IMR-90 (cell line): ENCODE measurements around the gene RLF. TPM values are rescaled to one million over a fixed set of nuclear protein-coding genes. Genes with fewer than 3 reads are reported as not detected.

ENCODE experiments used
- ATAC-seq: fragments of 200-7000 bp; cut with Tn5 transposase; 2 replicates; pipeline ENCODE4 v1.9.1; 2020; ENCODE audit warnings: low read depth, mild to moderate bottlenecking, moderate library complexity
- BruUV-seq: library from RNA; stranded (reverse); fragments of 400-500 nt; replicated peaks from 2 replicates; lab custom pipeline; 2021; lab: Mats Ljungman, UMichigan
- CTCF ChIA-PET: fragments of 300-600 bp; formaldehyde crosslinking; extraction: SDS; loops from one replicate; lab custom pipeline; 2021; ENCODE audit warnings: antibody characterized with exemption; lab: Yijun Ruan, JAX
- POLR2A ChIA-PET: fragments of 300-600 bp; sonication (Branson Sonifier 250); formaldehyde crosslinking; loops from one replicate; lab custom pipeline; 2022; ENCODE audit warnings: antibody characterized with exemption; ENCODE audit not compliant: unreplicated experiment; lab: Charles Lee
- DNase-seq: peaks from one replicate; pipeline ENCODE4 v3.0.0; 2013
- H2AFZ ChIP-seq: replicated peaks from 2 replicates; pipeline ENCODE3; 2013; ENCODE audit warnings: low read length, mild to moderate bottlenecking; ENCODE audit not compliant: poor library complexity
- H2AK5ac ChIP-seq: 2 replicates; pipeline ENCODE4 v1.6.1; 2013; ENCODE audit warnings: low read depth, low read length, inconsistent platforms
- H2AK9ac ChIP-seq: replicated peaks from 2 replicates; pipeline ENCODE3; 2013; ENCODE audit warnings: mild to moderate bottlenecking, low read depth, low read length, moderate library complexity; ENCODE audit not compliant: poor library complexity
- H2BK120ac ChIP-seq: 2 replicates; pipeline ENCODE4 v1.6.1; 2013; ENCODE audit warnings: low read depth, low read length, inconsistent platforms
- H2BK15ac ChIP-seq: 3 replicates; pipeline ENCODE4 v1.6.1; 2013; ENCODE audit warnings: low read depth, low read length, inconsistent platforms
- H2BK20ac ChIP-seq: 2 replicates; pipeline ENCODE4 v1.6.1; 2013; ENCODE audit warnings: low read depth, mild to moderate bottlenecking, inconsistent platforms, low read length, moderate library complexity
- H2BK5ac ChIP-seq: 2 replicates; pipeline ENCODE4 v1.6.1; 2013; ENCODE audit warnings: mild to moderate bottlenecking, low read depth, low read length, inconsistent platforms; ENCODE audit not compliant: poor library complexity, severe bottlenecking
- H3K14ac ChIP-seq: replicated peaks from 2 replicates; pipeline ENCODE4 v1.6.1; 2013; ENCODE audit warnings: low read depth, low read length, inconsistent platforms
- H3K18ac ChIP-seq: 2 replicates; pipeline ENCODE4 v1.6.1; 2013; ENCODE audit warnings: low read depth, low read length, control low read depth
- H3K23ac ChIP-seq: 2 replicates; pipeline ENCODE4 v1.6.1; 2013; ENCODE audit warnings: low read depth, low read length, inconsistent platforms
- H3K27ac ChIP-seq: 2 replicates; pipeline ENCODE4 v1.5.1; 2013; ENCODE audit warnings: mild to moderate bottlenecking, control low read depth, low read length; ENCODE audit not compliant: insufficient read depth
- H3K27me3 ChIP-seq: 2 replicates; pipeline ENCODE4 v1.6.1; 2013; ENCODE audit warnings: low read length; ENCODE audit not compliant: control insufficient read depth, insufficient read depth
- H3K36me3 ChIP-seq: 2 replicates; pipeline ENCODE4 v1.6.1; 2013; ENCODE audit warnings: low read length, mixed read lengths; ENCODE audit not compliant: control insufficient read depth, insufficient read depth
- H3K4ac ChIP-seq: 2 replicates; pipeline ENCODE4 v1.6.1; 2013; ENCODE audit warnings: low read depth, low read length, inconsistent platforms
- H3K4me1 ChIP-seq: 2 replicates; pipeline ENCODE4 v1.6.1; 2013; ENCODE audit warnings: low read length, mixed read lengths; ENCODE audit not compliant: control insufficient read depth, insufficient read depth
- H3K4me2 ChIP-seq: 2 replicates; pipeline ENCODE4 v1.6.1; 2013; ENCODE audit warnings: low read depth, mild to moderate bottlenecking, control low read depth, low read length, moderate library complexity
- H3K4me3 ChIP-seq: 2 replicates; pipeline ENCODE4 v1.5.1; 2013; ENCODE audit warnings: low read depth, mild to moderate bottlenecking, control low read depth, low read length, moderate library complexity; ENCODE audit not compliant: insufficient read depth
- H3K56ac ChIP-seq: 2 replicates; pipeline ENCODE4 v1.6.1; 2013; ENCODE audit warnings: low read length, inconsistent platforms; ENCODE audit not compliant: insufficient read depth; ENCODE audit errors: extremely low read depth
- H3K79me1 ChIP-seq, 2 experiments: 2 replicates each; pipeline ENCODE4 v1.6.1; 2013; ENCODE audit warnings: low read length in 2 of 2, inconsistent platforms in 1 of 2, low read depth in 1 of 2
- H3K9ac ChIP-seq: 2 replicates; pipeline ENCODE4 v1.6.1; 2013; ENCODE audit warnings: low read depth, low read length, control low read depth
- H3K9me1 ChIP-seq: 2 replicates; pipeline ENCODE4 v1.6.1; 2013; ENCODE audit warnings: low read length, inconsistent platforms; ENCODE audit not compliant: insufficient read depth
- H3K9me3 ChIP-seq: 2 replicates; pipeline ENCODE4 v1.6.1; 2013; ENCODE audit warnings: low read length; ENCODE audit not compliant: control insufficient read depth, insufficient read depth
- H4K20me1 ChIP-seq: 2 replicates; pipeline ENCODE4 v1.6.1; 2013; ENCODE audit warnings: low read length, inconsistent platforms; ENCODE audit not compliant: insufficient read depth
- H4K5ac ChIP-seq: 2 replicates; pipeline ENCODE4 v1.6.1; 2013; ENCODE audit warnings: mild to moderate bottlenecking, low read depth, low read length, control low read depth
- H4K8ac ChIP-seq, 2 experiments: 2 replicates each; pipeline ENCODE4 v1.6.1; 2013; ENCODE audit warnings: low read depth in 2 of 2, low read length in 2 of 2, control low read depth in 1 of 2, inconsistent platforms in 1 of 2
- H4K91ac ChIP-seq: 2 replicates; pipeline ENCODE4 v1.6.1; 2013; ENCODE audit warnings: low read depth, low read length, inconsistent platforms; ENCODE audit not compliant: insufficient read depth
- BHLHE40 ChIP-seq: fragments of 150-350 bp; IDR thresholded peaks from 2 replicates; pipeline ENCODE4 v1.6.1; 2016; ENCODE audit warnings: mild to moderate bottlenecking, low read depth, low read length
- CEBPB ChIP-seq: IDR thresholded peaks from 2 replicates; pipeline ENCODE4 v1.6.1; 2012; ENCODE audit warnings: low read depth, low read length, improper control_type of control experiment
- CHD1 ChIP-seq: IDR thresholded peaks from 2 replicates; pipeline ENCODE4 v1.6.1; 2012; ENCODE audit warnings: low read depth, low read length, improper control_type of control experiment
- CTCF ChIP-seq: conservative IDR thresholded peaks from 2 replicates; pipeline ENCODE4 v1.5.1; 2012; ENCODE audit warnings: mild to moderate bottlenecking, low read depth, low read length, improper control_type of control experiment
- ELK1 ChIP-seq: fragments of 150-350 bp; IDR thresholded peaks from 2 replicates; pipeline ENCODE4 v1.6.1; 2016; ENCODE audit warnings: low read depth, mild to moderate bottlenecking, low read length, moderate library complexity, borderline replicate concordance
- FOS ChIP-seq: fragments of 150-350 bp; IDR thresholded peaks from 2 replicates; pipeline ENCODE4 v1.6.1; 2016; ENCODE audit warnings: low read depth, low read length
- MAFK ChIP-seq: IDR thresholded peaks from 2 replicates; pipeline ENCODE4 v1.6.1; 2012; ENCODE audit warnings: low read depth, low read length, improper control_type of control experiment
- MAZ ChIP-seq: IDR thresholded peaks from 2 replicates; pipeline ENCODE4 v1.6.1; 2012; ENCODE audit warnings: low read depth, mild to moderate bottlenecking, low read length, improper control_type of control experiment, moderate library complexity, borderline replicate concordance
- MXI1 ChIP-seq: IDR thresholded peaks from 2 replicates; pipeline ENCODE4 v1.6.1; 2012; ENCODE audit warnings: low read depth, mild to moderate bottlenecking, low read length, moderate library complexity, borderline replicate concordance
- NFE2L2 ChIP-seq: fragments of 150-350 bp; IDR thresholded peaks from 2 replicates; pipeline ENCODE4 v1.6.1; 2016; ENCODE audit warnings: low read depth, mild to moderate bottlenecking, low read length
- POLR2A ChIP-seq: IDR thresholded peaks from 2 replicates; pipeline ENCODE4 v1.6.1; 2012; ENCODE audit warnings: mild to moderate bottlenecking, low read depth, low read length
- RAD21 ChIP-seq: IDR thresholded peaks from 2 replicates; pipeline ENCODE4 v1.6.1; 2012; ENCODE audit warnings: low read length, improper control_type of control experiment
- RCOR1 ChIP-seq: IDR thresholded peaks from 2 replicates; pipeline ENCODE4 v1.6.1; 2012; ENCODE audit warnings: mild to moderate bottlenecking, low read length, improper control_type of control experiment; ENCODE audit not compliant: insufficient replicate concordance
- RFX5 ChIP-seq: IDR thresholded peaks from 2 replicates; pipeline ENCODE4 v1.8.0; 2012; ENCODE audit warnings: low read depth, mild to moderate bottlenecking, low read length, moderate library complexity
- USF2 ChIP-seq: fragments of 150-350 bp; IDR thresholded peaks from 2 replicates; pipeline ENCODE4 v1.6.1; 2017; ENCODE audit warnings: mild to moderate bottlenecking, antibody characterized with exemption, low read length, low read depth
- WGBS, 2 experiments: methylation state at CpG; one replicate each; pipeline versions ENCODE4 v1.1.5 to v1.1.7; 2013; ENCODE audit warnings: missing lambda C conversion rate in 2 of 2; ENCODE audit not compliant: insufficient read length in 1 of 2; ENCODE audit errors: extremely low coverage in 2 of 2; 5-methylcytosine and 5-hydroxymethylcytosine counted together
- dilution Hi-C: fragments of 300-500 bp; cut with HindIII; formaldehyde crosslinking; loops from one replicate; pipeline ENCODE4 v1.14.3; 2018; ENCODE audit warnings: low sequenced_read_pairs; ENCODE audit not compliant: unreplicated experiment
- in situ Hi-C: fragments of 300-500 bp; cut with MboI; formaldehyde crosslinking; loops from 3 replicates; pipeline ENCODE4 v1.14.3; 2019; ENCODE audit warnings: low sequenced_read_pairs, inconsistent platforms, mixed read lengths
- intact Hi-C: fragments of 100-400 bp; cut with micrococcal nuclease; formaldehyde crosslinking; loops from 2 replicates; pipeline ENCODE4 v1.10.0; 2022
- polyA plus RNA-seq, 3 experiments: library from polyadenylated mRNA; depleted of rRNA; stranded (reverse); fragments of >200 nt; gene quantifications; 2 replicates each; pipeline ENCODE4 v1.2.3, GENCODE V29; 2012; ENCODE audit warnings: low replicate concordance in 1 of 3
- total RNA-seq: library from RNA; depleted of rRNA; stranded (reverse); fragments of >200 nt; gene quantifications from 2 replicates; pipeline ENCODE4 v1.2.3, GENCODE V29; 2012

RLF gene
- total and polyA plus RNA-seq, 2 of the 4 experiments (the other 2 are of a cell fraction), result 4.4 to 29.8 TPM

- WGBS, 2 experiments, result no CpG with 5 or more reads among the region's 1 CpG
- no peak overlapping the region for H3K27ac ChIP-seq
- CTCF ChIA-PET, result interaction anchor here (0.5 to 1.3 kb wide), 2 partner anchors 75 to 1563 kb away, joined by 3 to 4 read pairs; no protein-coding TSS in a partner anchor
Measured at GRCh38 chr1:40239626-40240025, 78.4 kb downstream of the RLF start.

More at GRCh38 chr1:40239626-40240025, 78.4 kb downstream of the RLF start:
- TF ChIP-seq RCOR1 (no peak), BHLHE40 (no peak), NFE2L2 (no peak), MAFK (no peak), USF2 (no peak), ELK1 (no peak), RAD21 (no peak), MAZ (no peak), CTCF (no peak), CHD1 (no peak), MXI1 (no peak), RFX5 (no peak), CEBPB (no peak), POLR2A (no peak), FOS (no peak)
- H3K14ac ChIP-seq, result no peak overlapping the region
- H3K79me1 ChIP-seq, result peaks cover 17 to 43% of the 10 kb centered on the region in 2 experiments
- H4K20me1 ChIP-seq, result no peaks in the 10 kb centered on the region
- dilution Hi-C loops (no loop called here), intact Hi-C loops (loop anchor here (2.0 kb wide), 1 partner anchor 17 kb away; no protein-coding TSS in a partner anchor), in situ Hi-C loops (no loop called here)
- no peak overlapping the region for H2AK5ac ChIP-seq
- POLR2A ChIA-PET, result no interaction called here
- H3K4me3 ChIP-seq, result no peak overlapping the region
- no peak overlapping the region for H2BK15ac ChIP-seq
- no peaks in the 10 kb centered on the region for H3K27me3 ChIP-seq
- peaks cover 3% of the 10 kb centered on the region; the same call in 1 of the 2 replicates for H3K4me1 ChIP-seq
- H3K23ac ChIP-seq, result no peak overlapping the region
- H3K9me3 ChIP-seq, result no peaks in the 10 kb centered on the region
- no peak overlapping the region for H3K4me2 ChIP-seq
- H4K5ac ChIP-seq, result no peak overlapping the region
- DNase-seq (no peak), ATAC-seq (no peak)
- no peak overlapping the region for H4K8ac ChIP-seq
- no peak overlapping the region for H2BK5ac ChIP-seq
- H2BK20ac ChIP-seq, result no peak overlapping the region
- peaks cover 17% of the 10 kb centered on the region for H3K36me3 ChIP-seq
- H2AFZ ChIP-seq, result no peak overlapping the region
- H3K9ac ChIP-seq, result no peak overlapping the region
- H3K4ac ChIP-seq, result no peak overlapping the region
- no peak overlapping the region for H3K18ac ChIP-seq
- H2AK9ac ChIP-seq, result no peak overlapping the region
- no TSS peak for BruUV-seq
- no peaks in the 10 kb centered on the region; the same call in 1 of the 2 replicates for H3K9me1 ChIP-seq
- H3K56ac ChIP-seq, result no peak overlapping the region
- H4K91ac ChIP-seq, result no peak overlapping the region
- H2BK120ac ChIP-seq, result no peak overlapping the region
